ENCODE data around the gene COMMD4.
"Not testable (repeated sequence)": the region's sequence is repeated elsewhere in the genome, so short reads cannot be mapped to it uniquely, and the experiment has no call there.

COMMD4 gene

DNA sequence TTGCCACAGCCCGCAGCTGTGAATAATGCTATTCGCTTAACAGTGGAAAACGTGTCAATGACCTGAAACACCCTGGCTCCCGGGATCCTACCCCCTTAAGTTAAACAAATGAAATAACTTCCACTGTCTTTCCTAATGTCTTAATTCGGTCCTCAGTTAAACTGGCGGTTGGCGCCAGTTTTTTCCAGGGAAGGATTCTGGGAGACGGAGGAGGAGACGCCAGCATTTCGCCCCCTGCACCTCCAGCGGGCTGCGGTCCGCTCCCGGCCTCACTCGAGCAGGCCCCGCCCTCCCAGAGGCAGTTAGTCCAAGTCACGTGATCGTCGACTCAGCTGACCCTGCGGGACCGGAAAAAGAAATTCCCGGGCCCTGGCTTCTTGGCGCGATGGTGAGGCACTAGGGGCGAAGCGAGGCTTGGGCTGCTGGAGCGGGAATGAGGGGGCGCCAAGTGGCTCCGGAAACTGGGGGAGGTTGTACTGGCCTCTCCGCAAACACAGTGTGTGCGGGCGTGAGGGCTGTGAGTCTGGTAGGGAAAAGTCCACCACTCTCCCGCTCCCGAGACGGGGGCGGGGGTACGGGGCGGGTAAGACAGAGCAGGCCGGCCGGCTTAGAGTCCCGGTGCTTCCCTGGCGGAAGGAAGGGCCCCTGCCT is at the start of gene COMMD4:
TSS of gene COMMD4 (plus strand) at position 359 of the 651 bp plus-strand sequence. CDS start at position 386, 27 bp downstream.
- peak; percentile 83 for DNase-seq

DNA sequence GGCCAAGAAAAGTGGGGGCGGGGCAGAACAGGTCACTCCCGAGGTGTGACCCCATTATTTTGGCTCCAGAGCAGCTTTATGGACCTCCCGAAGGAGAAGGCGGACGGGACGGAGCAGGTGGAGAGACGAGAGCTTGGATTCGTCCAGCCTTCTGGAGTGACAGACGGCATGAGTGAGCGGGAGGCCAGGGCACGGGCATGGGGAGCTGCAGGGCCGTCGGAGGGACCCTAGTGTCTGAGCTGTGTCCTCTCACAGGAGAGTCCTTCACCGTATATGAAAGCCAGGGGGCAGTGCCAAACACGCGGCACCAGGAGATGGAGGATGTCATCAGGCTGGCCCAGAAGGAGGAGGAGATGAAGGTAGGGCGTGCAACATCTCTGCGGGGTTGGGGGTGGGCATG is 42.2 kb upstream of the COMMD4 start:
- DNase-seq, result not testable (repeated sequence)

DNA sequence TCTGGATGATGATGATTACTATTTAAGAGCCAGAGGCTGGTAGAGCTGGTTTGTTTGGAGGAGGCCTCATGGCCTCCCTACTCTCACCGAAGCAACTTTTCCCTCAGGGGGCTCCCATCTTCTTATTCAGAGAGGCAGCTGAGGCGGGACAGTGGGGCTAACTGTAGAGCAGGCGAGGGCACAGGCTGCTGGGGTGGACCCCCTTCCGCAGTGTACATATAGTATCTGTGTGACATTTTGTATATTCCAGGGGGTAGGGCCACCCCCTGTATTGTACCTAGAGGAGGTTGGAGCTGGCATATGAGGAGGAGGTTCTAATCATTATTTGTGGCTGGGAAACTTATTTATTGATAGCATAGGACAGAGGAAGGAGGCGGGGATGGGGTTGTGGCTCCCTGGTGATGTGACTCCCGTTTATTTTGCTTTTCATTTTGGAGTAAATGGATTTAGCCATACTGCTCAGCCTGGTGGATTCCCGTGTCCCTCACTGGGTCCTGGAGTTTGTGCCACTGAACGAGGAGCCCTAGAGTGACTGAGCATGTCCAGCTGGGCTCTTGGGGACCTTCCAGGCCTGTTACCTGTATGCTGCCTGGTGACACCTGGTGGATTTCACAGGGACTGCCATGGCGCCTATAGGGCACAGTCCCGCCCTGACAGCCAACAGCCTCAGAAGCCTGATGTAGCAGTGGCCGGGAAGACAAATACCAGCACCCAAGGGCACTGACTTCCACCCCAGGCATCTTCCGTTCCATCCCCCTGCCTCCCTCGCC is 37.1 kb upstream of the COMMD4 start:
- DNase-seq, result not testable (repeated sequence)

DNA sequence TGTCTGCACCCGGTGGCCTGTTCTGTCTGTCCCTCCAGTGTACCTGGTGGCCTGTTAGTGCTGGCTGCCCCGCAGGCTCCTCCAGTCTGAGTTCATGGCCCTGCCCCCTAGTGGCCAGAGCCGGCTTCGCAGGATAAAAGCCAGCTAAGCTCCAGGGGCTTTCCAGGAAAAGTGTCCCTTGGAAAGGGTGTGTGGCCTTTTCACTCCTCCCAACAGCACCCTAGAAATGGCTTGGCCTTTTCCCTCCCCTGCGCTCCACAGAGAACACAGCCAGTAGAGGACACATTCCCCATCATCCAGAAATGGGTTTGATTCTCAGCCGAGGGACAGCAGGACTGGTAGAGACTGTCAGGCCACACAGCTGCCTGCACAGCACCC is 36.6 kb upstream of the COMMD4 start:
- not testable (repeated sequence) for DNase-seq

DNA sequence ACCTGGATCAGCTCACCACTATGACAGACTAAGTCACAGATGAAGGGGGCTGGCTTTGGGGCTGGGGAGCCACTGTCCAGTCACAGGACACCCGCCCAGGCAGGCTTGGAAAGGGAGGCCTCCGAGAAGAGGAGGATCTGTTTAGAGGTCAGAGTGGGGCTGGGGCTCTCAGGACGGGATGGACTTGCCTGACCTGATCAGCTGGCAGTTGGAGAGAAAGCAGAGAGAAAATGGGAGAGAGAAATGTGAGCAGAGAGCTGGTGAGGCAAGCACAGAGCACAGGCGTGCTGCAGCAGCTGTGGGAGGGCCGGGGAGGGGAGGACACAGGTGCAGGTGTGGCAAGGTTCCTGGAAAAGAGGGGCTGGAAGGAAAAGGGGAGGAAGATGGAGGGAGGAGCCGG is 35.8 kb upstream of the COMMD4 start:
- not testable (repeated sequence) for DNase-seq

DNA sequence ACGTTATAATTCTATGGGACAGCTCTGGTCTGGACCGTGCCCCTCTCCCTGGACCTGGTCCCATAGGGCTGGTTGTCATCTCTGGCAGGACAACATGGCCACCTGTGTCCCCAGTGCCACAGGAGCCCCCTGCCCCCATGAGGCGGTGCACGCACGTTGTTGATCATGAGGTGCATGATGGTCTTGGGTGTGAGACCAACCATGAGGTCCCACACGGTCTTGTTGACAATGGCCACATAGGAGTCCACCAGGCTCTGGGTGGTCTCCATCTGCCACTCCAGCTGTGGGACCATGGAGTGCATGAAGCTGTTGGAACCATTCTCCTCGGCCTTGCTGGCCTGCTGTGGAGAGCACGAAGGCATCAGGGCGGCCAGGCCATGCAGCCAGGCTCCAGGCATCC is 33.5 kb upstream of the COMMD4 start:
- no peak for DNase-seq

DNA sequence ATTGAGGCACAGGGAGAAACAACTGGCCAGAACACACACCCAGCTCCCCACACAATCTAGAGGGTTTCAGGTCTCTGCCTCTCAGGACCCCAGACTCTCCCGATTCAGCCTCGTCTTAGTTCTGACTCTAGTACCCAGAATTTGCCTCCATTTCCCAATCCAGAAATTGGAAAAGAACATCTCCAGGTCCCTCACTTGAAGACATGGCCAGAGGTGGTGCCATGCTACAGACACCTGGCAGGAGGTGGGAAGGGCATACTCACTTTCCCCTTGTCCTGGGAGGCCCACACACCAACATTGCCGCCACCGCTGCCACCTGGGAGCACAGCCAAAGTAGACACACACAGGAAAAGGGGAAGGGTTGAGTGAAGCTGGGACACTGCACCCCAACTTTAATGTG is 33.1 kb upstream of the COMMD4 start:
- DNase-seq, result not testable (repeated sequence)

DNA sequence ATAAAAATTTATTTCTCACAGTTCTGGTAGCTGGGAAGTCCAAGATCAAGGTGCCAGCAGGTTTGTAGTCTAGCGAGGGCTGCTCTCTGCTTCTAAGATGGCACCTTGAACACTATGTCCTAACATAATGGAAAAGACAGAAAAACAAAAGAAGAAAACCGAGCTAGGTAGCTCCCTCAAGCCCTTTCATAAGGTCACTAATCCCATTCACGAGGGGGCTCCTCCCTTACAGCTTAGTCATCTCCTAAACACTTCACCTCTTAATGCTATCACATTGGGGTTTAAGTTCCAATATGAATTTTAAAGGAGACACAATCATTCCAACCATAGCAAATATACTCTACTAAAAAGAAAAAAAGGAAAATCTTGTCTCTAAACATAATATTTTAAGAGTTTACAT is 29.7 kb upstream of the COMMD4 start:
- no peak for DNase-seq

DNA sequence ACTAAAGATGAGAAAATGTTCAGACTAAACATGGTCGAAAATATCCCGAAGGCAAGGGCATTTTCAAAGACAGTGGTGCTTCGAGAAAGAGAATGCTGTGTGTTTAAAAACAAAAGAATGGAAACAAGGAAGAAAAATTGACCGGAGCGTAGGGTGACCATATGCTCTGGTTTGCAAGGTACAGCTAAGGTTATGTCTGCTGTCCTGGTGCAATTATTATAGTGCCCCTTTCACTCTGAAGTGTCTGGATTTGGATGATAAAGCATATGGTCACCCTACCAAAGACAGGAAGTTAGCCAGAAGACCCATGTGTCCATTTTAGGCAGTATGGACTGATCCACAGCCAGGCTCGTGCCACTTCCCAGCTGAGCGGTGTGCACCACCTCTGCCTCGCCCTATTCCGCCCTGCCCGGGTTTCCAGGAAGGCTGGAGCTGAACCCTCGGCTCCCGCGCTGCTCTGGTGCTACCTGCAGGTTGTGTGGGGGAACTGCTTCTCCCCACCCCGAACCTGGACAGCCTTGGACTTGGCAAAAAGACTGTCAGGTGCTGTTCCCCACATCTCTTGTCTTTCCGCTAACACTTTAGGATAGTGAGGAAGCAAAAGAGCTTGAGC is 28.0 kb upstream of the COMMD4 start:
- peak; percentile 56 for DNase-seq

DNA sequence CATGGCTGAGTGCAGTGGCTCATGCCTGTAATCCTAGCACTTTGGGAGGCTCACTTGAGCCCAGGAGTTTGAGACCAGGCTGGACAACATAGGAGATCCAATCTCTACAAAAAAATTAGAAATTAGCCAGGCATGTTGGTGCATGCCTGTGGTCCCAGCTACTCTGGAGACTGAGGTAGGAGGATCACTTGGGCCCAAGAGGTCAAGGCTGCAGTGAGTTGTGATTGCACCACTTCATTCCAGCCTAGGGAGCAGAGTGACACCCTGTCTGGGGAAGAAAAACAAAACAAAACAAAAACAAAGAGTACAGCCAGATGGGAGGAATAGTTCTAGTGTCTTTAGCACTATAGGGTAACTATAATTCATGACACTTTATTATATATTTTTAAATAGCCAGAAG is 26.2 kb upstream of the COMMD4 start:
- DNase-seq, result no peak

DNA sequence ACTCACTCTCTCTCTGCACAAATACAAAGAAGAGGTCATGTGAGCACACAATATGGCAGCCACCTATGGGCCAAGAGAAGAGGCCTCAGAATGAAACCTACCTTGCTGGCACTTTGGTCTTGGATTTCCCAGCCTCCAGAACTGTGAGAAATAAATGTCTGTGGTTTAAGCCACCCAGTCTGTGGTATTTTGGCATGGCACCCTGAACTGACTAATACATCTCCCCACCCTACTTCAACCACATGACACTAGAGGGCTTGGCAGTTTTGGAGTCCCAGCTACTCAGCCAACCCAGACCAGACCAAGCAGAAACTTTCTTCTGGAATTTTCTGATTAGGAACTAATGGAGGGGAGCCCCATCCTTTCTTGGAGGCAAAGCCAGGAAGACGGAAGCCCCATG is 23.3 kb upstream of the COMMD4 start:
- DNase-seq, result not testable (repeated sequence)

DNA sequence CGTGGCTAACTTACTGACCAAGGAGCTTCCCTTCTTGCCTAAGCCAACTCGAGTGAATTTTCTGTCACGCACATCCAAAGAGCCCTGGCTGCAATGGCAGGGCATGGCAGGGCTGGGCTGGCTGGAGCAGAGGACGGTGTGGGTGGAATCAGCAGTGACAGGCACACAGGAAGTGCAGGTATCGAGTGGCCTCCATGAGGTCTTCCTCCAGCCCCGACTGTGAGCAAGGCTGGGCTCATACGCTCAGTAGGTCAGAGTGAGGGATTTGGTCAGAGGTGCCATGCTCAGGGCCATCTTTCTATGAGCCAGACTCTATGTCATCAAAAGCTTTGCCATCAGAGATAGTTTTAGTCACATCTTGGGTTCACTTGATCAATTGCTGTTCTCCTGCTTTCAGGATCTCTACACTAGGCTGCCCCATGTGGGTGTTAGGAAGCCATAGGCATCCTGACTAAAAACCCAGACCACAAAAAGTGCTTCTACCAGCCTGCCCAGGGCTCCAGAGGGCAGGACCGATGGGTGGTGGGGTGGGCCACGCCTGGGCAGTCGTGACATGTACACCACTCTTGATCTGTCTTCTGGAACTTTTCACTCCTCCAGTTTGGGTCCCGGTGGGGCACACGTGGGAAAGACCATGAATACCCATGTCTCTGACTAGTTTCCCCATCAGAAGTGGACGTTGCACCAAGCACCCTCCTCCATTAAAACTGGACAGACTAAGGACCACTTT is 22.6 kb upstream of the COMMD4 start:
- no peak for DNase-seq

DNA sequence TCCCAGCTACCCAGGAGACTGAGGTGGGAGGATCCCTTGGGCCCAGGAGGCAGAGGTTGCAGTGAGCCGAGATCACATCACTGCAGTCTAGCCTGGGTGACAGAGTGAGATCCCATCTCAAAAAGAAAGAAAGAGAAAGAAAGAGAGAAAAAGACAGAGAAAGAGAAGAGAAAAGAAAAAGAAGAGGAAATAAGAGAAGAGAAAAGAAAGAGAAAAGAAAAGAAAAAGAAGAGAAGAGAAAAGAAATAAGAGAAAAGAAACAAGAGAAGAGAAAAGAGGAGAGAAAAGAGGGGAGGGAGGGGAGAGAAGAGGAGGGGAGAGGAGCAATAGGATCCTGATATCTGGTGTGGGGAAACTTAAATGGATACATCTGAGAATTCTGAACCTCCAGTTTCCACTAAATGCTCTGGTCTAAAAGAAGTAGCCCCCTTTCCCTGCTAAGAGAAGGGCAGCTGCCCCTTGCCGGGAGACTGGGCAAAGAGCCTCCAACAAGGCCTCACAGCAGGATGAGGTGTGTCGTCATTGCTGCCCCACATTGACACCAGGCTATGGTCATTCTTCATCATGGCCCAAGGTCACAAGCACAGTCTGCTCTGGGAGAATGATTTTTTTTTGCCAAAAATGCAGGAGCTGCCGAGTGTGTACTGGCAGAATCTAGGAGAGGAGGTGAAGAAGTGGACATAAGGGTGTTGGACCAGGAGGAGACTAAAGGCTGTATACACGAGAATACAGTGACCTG is 21.1 kb upstream of the COMMD4 start:
- no peak for DNase-seq

DNA sequence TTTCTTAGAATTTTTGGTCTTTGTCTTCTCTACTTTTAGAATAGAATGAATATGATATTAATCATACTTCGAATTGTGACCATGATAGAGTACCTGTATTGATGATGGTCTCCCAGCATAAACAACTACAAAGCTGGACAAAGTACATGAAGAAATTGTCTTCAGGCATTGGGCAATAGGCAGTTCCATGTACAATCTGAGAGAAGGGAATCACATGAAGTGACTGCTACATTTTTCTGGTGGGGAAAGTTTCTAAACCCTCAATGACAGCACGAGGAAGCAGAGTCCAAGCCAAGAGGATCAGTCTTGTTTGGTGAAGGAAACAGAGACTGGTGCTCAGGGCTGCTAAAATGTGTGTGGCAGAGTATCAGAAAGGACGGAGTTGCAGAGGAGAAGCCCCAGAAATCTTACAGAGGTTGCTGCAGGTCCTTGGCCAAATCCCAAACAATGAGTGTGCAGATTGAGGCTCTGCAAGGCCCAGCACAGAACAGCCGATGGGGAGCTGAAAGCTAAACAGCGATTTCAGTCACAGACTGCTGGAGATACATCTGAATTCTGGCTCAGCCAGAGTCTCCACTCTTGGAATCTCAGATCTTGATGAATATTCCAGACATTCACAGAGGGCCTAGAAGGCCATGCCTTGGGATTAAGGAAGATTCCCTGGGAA is 16.5 kb upstream of the COMMD4 start:
- DNase-seq, result not testable (repeated sequence)

DNA sequence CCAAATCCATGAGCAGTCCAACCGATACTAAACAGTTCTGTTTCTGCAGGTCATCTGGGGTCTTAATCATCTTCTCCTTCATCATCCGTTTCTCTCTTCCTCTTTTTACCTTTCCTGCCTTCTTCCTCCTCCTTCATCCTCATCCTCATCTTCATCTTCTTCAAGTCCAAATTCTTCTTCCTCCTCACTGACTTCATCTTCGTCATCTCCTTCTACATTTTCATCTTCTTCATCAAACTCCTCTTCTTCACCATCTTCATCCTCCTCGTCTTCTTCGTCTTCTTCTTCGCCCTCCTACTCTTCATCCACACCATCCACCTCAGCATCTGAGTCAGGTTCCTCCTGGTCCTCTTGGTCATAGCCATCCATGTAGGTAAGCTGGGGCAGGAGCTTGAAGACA is 14.2 kb upstream of the COMMD4 start:
- DNase-seq, result no peak

DNA sequence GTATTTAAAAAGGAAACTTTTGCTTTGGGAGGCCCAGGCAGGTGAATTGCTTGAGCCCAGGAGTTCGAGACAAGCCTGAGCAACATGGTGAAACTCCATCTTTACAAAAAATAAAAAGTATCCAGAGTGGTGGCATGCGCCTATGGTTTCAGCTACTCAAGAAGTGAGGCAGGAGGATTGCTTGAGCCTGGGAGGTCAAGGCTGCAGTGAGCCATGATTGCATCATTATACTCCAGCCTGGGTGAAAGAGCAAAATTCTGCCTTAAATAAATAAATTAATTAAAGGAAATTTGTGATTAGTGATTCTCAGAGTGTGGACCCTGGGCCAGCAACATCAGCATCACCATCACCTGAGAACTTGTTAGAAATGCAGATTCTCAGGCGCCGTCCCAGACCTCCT is 9.9 kb upstream of the COMMD4 start:
- DNase-seq, result no peak

DNA sequence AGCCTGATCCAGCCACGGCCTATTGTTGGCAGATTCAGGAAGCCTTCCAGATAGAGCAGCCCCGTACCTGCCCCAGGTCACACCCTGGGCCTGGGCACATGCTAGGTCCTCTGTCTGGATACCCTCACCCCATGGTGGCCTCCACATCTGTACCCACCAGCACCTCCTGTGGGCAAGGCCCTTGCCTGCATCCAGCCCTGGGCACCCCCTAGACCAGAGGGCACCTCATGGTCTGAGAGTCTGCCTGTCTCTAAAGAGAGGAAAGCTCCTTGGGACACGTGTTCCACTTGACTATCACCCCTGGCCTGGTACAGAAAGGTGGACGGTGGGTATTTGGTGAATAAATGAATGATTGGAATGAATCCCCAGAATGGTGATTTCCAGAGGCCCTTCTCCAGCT is 8.9 kb upstream of the COMMD4 start:
- DNase-seq, result no peak

DNA sequence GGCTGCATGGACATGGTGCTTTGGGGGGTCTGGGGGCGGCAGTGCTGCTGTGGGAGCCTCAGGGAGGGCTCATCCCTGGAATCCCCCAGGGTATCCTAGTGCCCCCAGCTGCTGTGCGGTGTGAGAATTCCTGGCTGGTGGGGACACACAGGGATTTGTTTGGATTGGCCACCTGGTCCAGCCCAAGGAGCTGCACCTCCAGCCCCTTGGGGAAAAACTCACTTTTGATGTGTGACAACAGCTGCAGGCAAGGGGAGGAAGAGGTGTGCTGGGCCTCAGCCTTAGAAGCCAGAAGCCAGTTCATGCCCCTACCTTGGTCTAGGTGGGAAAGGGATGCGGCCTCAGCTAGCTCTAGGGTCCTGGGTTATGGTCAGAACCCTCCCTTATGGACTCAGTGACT is 8.4 kb upstream of the COMMD4 start:
- no peak for DNase-seq

DNA sequence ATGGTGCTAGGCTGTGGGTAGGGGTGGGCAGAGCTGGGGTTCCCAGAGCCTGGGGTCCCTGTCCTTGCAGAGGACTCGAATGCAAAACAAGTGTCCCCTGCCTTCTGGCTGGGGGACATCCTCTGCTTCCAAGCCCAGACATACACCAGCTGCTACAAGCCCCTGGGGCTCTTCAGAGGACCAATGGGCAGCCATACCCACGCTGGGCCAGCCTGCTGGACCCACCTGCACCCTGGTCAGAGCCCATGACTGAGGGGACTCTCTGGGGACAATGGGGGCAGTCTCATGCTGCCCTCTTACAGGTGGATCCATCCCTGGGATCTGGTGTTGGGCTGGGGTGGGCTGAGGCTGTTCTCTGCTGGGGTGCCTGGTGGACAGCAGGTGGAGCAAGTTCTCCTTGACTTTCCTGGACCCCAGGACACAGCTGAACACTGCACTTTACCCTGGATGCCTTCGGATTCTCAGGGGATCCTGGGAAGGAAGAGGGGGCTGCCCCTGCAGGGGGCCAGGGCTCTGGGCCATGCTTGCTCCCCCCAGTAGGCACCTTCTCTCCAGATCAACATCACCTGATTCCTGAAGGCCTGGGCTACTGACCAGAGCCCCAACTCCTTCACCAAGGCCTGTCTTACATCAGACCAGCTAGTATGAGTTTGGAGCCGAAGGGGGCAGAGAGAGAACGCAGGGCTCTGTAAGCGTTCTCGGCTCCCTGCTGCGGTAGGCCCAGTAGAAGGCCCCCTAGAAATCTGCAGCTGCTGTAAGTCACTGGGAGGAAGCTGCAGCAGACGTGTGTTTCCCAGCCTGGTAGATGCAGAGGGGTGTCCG is 7.2 kb upstream of the COMMD4 start:
- no peak for DNase-seq

DNA sequence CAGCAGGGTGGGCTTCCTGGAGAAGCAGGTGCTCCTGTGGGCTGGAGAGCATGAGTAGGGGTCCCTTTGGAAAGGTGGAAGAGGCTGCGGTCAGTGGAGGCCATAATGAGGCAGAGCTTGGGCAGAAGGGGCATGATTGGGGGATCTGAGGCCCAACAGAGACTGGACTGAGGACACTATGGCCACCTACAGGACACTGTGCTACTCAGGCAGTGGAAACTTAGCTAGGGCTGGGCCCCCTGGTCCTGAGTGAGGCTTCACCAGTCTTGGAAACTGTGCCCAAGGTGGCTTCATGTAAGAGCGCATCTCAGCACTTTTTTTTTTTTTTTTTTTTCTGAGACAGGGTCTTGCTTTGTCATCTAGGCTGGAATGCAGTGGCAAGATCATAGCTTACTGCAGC is 6.3 kb upstream of the COMMD4 start:
- no peak for DNase-seq

DNA sequence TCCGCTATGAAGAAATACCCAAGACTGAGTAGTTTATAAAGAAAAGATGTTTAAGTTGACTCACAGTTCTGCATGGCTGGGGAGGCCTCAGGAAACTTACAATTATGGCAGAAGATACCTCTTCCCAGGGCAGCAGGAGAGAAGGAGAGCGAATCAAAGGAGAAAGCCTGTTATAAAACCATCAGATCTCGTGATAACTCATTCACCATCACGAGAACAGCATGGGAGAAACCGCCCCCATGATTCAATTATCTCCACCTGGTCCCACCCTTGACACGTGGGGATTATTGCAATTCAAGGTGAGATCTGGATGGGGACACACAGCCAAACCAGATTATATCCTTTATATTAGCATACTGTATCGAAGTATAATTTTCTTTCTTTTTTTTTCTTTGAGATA is 3.8 kb upstream of the COMMD4 start:
- DNase-seq, result not testable (repeated sequence)
